ENCODE data around the gene RBFOX2.

RBFOX2 gene

DNA sequence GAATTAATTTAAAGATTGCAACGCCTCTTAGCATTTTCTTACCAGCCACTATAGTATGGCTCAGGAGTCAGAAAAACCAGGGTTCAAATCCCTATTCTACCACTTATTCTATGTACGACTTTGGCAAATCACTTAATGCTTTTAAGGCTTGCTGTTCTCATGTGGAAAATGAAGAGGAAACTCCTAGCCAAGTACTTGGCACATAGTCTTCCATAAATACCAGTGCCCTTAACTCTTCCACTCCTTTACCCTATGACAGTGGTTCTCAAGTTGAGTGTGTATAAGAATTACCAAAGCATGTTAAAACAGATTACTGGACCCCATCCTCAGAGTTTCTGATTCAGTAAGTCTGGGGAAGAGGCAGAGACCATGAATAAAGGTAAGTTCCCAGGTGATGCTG, 107.6 kb downstream of the RBFOX2 start:
- no peak for DNase-seq

DNA sequence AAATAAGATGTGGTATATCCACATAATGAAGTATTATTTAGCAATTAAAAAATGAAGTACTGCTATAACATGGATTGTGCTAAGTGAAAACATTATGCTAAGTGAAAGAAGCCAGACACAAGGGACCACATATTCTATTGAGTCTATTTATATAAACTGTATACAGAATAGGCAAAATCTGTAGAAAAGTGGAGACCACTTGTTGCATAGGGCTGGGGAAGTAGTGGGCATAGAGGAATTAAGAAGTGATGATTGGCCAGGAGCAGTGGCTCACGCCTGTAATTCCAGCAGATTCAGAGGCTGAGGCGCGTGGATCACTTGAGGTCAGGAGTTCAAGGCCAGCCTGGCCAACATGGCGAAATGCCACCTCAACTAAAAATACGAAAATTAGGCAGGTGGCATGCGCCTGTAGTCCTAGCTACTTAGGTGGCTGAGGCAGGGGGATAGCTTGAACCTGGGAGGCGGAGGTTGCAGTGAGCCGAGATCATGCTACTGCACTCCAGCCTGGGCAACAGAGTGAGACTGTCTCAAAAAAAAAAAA, 109.6 kb downstream of the RBFOX2 start:
- no peak for DNase-seq

DNA sequence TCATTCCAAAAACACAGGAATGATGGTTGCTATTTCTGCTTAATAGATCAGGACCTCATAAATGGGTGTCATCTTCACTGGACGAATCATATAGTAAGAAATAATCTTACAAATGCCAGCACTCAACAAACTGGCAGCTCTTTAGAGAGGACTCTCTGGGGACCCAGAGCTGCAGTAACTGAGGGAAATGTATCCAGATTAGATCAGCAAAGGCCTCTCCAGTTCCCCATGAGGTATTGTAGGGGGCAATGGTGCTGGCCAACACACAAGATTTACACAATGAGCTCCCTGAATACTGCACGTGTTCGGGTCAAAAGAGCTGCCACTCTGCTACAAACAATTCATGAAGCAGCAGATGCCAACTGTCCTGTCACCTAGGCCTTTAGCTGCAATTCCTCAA, 110.2 kb downstream of the RBFOX2 start:
- no peak for DNase-seq

DNA sequence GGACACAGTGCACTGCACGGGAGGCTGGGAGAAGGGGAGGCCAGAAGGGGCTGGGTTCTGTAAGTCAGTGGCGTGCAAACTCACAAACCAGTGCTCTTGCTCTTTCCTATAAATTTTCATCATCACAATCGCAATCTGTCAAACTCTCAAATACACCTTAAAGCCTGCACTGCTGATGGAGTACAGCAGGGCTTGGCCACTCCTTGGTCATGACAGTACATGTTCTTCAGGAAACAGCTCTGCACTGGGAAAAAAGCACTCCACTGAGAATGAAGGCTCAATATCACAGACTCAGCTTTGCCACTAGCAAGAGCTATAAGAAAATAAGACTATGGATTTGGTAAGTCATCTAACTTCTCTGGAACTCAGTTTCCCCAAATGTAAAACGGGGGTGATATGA, 111.0 kb downstream of the RBFOX2 start:
- DNase-seq, result no peak

DNA sequence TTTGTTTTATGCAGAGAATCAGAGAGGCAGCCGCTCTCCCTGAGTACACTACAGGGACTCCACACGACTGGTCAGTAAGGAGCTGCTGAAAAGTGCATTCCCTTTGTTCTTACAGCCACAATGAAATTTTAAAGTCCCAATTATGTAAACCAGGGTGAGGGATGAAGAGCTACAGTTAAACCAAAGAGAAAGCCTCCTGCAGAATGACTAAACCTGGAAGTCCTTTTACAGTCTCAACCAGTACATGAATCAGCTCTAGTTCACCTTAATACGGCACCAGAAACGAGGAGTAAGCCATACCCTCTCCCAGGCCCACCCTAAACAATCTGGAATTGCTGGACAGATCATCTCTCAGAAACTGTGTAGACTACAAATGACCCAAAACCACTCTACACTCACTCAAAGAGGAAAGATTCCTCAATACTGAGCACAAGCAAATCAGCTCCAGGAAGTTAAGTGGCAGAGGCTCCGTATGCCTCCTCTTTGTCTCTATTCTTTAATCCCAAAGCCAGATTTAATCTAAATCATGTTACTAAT, 113.1 kb downstream of the RBFOX2 start:
- DNase-seq, result no peak

DNA sequence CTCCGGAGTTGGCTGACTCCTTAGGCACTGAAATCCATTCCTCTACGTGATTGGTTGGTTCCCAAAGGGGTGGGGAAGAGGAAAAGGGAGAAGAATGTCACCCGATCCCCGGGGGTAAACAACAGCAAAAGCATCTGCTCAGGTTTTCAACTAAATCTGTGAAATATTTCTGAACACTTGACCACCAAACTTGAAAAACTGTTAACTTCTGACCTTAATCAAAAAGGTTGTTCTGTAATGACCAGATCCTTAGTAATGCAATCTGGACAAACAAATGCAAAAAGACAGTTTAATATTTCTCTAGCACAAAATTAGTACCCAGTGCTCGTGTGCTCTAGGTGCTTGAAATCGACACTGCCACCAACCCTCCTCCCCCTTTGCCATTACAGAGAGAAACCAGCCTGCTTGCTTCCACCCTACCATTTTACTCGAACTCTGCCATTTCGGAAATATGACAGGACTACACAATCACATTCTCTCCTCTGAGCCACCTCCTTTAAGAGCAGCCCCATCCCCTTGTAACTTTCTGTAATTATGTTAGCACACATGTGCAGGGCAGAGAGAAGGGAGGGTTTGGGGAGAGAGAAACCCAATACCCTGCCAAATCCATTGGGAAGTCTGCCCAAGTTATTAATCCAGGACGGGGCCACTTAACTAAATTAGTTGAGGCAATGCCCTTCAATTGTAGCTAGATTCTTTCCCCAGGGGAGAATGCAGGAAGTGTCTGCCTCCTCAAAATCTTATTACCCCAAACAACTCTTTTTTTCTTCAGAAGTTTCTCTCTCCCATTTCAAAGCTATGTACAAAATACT, 113.8 kb downstream of the RBFOX2 start:
- DNase-seq, result no peak

DNA sequence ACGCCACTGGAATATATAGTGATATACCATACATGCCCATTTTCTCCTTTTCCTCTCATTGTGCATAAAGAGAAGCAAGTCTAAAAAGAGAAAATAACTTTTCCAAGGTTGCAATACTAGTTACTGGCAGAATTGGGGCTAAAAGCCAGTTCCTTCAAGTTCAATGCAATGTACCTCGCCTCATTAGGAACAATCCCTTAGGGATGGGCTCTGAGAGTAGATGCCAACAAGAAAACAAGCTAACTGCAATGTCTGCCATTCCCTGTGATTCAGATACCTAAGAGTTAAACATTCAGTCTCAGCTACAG, 114.3 kb downstream of the RBFOX2 start:
- DNase-seq, result no peak

DNA sequence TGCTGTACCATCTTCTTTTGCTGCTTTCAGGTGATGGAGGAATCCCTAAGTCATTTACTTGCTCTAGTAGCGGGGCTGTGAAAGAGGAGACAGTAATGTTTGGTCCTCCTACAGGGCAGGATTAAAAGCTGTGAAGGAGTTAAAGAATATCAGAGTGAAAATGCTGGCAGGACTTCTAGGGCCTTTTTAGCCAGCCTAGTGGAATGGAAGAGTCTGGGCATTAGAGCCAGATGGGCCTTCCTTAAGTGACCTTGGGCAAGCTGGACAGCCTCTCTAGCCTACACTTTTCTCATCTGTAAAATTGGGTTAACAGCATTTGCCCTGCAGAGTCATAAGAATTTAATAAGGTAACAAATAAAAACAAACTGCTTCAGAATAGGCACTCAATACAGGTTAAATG, 114.7 kb downstream of the RBFOX2 start:
- DNase-seq, result no peak

DNA sequence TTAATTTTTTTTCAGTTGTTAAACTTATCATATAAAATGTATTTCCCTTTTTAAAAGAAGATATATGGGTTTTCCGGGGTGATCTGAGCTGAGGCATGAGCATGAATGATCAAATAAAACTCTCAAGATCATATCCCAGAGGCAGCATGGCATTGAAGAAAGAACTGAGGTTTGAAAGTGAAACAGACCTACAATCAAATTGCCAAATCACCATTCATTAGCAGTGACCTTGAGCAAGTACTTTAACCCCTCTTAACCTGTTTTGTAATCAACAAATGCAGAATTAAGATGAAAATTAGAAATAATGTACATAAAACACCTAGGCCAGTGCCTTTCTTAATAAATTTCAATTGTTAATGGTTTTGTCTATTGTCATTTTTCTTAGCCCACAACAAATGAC, 116.0 kb downstream of the RBFOX2 start:
- no peak for DNase-seq

DNA sequence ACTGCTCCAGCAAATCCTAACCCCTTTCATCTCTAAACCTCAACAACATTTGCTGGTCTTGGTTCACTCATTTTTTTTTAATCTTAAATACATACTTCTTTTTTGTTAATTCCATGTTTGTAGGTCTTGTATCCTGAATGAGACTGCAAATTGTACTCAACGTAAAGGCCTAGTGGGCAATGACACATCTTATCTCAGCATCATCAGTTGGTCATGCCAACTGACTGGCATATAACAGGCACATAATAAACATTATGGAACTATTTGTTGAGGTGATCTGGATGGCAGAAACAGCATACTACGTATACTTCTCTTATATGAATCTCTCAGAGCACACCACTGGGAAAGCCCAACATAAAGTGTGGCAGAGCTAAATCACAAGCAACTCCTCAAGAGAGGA, 116.7 kb downstream of the RBFOX2 start:
- DNase-seq, result no peak

DNA sequence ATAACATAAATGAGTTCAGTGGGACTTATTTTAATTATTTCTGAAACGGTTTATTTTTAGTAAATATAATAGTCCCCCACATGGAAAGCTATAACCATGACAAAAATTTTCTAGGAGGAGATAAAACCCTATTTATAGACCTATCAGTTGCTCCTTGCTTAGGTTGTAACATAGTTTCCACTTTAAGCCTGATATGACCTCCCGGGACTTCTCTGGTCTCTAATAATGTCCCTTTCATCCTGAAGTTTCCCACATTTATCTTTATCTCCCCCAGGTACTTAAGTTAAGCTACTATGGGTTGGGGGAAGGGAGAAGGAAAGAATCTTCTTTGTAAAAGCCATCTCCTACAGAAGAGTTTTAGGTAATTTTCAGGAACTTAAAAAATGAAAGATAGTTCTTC, 117.7 kb downstream of the RBFOX2 start:
- DNase-seq, result no peak

DNA sequence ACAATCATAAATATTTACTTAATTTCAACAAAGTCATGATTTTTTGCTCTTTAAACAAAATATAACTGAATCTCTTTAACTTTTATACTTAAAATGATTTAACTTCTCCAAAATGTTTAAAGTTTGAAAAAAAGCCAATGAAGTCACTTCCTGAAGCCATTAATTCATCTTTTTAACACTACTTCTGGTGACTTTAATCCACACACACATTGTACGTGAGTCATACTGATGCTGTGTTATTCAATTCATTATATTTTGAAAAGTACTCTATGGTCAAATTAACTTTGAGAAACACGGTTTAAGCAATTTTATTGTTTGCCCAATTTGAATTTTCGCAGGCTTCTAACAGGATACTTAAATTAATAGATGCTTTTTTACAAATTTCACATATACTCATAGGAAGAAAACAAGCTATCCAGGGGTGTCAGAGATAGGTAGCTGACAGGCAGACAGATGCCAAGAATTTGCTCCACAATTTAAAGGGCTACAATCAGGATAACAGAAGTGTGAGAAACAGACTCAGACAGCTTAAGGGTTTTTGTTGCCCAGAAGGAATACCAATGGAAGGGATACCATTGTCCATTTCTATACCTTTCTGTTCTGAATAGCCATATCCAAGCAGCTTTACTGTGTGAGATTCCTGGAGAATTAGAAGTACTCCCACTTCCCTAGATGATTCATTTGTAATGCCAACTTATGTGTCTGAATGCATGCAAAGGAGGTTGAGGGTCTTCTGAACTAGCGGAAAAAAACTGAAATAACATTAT, 118.4 kb downstream of the RBFOX2 start:
- DNase-seq, result no peak

DNA sequence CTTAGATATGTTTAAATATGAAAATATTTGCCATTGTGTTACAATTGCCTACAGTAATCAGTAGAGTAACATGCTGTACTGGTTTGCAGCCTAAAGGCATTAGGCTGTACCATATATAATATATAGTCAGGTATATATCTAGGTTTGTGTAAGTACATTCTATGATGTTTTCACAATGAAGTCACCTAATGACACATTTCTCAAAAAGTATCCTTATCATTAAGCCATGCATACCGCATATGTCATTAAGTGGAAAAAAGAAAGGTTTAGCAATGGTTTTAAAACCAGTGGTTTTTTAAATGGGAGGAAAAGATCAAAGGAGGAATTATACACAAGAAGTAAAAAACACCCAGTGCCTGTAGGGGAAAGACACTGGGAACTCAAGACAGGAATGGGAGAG, 122.7 kb downstream of the RBFOX2 start:
- no peak for DNase-seq

DNA sequence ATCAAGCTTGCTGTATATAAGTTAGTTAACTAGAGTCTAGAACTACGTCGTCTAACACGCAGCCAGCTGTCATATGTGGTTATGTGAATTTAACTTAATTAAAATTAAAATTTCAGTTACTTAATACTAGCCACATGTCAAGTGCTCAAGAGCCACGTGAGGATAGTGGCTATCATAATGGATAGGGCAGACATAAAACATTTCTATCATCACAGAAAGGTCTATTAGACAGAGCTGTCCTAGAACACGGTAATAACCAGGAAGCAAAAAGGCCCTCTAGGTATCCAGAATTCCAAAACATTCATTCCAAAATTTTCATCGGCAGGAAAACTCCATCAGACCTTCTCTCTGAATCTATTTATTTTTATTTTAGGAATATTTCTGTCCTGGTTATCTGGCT, 123.9 kb downstream of the RBFOX2 start:
- no peak for DNase-seq

DNA sequence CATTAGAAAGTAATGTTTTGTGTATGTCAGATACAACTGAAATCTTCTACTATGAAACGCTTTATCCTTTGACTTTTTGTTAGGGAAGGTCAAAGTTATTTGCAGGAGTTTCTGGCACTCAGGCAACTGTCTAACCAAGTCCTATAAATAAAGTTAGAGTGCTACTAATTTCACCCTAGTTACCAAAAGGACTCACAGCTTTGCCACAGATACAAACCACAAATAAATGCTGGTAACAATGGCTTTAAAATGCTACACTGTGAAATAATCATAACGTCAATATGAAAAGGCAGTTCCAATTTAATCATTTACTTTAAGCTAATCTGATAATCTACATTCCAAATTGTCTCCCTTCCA, 124.3 kb downstream of the RBFOX2 start:
- no peak for DNase-seq

DNA sequence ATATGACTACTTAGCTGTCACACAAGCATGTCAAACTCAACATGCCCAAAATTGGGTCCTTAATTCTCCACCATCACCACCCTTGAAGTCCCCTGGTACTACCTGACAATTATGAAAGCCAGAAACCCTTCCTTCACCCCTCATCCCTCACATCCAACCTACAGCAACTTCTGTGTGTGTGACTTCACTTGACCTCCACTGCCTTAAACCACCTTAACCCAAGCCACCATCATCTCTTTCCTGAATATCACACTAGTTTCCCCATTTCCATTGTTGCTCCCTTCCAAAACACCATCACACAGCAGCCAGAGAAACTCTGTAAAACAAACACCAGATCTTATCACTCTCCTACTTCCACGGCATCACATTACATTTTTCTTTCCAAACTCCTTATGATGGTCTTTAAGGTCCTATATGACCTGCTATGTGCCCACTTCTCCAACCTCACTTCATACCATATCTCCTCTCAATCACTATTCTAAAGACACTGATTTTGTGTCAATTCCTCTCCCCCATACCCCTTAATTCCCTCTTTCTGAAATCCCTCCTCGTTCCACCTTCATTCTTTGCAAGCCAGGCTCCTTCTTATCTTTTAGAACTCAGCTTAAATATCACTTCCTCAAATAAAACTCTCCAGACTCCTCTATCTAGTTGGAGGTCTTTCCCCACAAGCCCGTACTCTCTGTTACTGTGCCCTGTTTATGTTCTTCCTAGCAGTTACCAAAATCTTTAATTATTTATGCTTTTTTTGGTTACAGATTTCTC, 124.9 kb downstream of the RBFOX2 start:
- DNase-seq, result no peak

DNA sequence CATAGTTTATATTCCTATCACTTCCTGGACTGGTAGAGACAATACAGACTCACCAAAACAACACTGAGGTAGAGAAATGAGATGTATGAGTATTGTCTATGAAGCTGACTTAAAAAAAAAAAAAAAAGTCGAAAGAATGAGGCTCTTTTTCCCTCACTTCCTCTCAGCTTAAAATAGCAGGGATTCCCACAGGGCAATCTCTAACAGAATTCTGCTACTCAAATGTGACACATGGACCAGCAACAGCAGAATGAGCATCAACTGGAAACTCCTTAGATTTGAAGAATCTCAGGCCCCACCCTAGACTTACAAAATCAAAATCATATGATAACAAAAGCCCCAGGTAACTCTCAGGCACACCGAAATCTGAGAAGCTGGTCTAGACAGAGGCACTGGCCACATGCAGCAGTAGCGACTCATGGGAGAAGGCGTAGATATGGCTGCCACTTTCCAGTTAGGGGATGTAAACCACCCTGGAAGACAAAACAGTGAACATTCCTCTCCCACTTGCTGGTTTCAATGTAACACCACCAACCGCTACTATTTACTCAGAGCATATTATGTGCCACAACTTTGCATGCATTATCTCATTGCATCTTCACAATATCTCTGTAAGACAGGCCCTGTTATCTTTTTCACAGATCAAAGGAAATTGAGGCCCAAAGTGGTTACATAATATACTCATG, 128.0 kb downstream of the RBFOX2 start:
- DNase-seq, result no peak

DNA sequence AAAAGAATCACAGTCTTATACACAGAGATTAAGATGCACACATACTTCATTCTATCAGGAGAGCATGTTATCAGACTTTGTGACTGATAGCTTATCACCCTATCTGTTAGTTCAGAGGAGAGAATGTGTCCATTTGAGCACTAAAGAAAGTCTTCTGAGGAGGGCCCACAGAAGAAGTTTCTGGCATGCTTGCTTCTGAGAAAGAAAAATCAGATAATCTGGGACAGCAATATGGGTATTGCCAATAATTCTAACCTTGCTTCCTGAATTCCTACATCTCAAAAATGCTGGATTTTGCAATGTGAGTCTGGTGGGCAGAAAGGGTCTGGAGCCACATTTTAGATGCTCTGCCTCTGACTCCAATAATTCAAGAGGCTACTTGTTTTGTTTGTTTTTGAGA, 128.9 kb downstream of the RBFOX2 start:
- DNase-seq, result no peak

DNA sequence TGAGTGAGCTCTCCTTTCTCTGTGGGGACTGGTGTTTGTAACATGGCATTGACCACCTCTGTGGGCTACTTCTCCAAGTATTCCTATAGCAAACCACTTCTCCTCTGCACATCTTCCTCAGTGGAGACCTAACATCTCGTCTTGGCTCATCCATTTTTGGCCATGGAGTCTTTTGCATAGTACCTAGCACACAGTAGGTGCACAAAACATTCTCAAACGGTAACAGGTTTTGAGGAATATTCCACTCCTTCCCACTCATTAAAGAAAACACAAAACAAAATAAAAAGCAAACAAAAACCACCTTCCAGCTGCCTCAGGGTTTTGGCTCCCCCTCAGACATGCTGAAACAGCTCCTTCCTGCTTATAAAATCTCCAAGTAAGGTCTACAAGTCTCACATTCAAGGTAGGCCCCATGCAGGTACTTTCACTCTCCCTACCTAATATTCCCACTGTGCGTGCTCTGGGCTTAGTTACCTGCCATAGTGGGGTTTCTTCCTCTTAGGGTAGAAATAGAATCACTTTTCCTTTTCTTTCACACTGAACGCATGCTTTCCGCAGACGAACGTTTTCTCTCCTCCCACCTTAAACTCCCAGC, 132.4 kb downstream of the RBFOX2 start:
- no peak for DNase-seq

DNA sequence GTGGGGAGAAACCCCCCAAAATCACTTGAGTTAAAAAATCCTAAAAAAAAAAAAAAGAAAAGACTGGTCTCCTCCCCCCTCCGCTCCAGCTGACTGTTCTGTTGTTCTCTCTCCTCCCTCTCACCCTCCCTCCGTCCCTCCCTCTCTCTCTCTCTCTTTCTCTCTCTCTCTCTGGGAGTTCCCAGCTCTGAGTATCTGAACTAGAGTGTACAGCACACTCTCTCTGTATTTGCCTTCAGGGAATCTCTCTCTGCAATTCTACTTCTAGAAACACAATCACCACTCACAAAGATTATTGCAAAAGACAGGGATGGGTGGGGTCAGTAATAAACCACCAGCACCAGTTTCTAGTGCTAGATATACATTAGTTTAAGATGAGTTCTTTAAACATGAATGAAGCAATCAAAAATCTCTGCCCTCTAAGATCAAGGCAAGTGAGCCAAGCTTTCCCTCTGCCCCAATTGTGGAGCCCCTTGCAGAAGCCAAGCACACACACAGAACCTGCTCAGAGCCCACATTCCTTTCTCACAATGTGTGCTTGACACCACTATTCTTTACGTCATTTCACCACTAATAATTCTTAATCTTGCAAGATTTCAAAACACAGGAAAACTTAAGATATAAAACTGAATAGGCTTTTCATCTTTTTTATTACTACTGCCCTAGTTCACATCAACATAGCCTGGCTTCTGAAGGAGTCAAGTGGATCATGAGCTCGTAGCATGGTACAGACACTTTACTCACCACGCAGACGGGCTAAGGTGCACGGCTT, 133.5 kb downstream of the RBFOX2 start:
- no peak for DNase-seq

DNA sequence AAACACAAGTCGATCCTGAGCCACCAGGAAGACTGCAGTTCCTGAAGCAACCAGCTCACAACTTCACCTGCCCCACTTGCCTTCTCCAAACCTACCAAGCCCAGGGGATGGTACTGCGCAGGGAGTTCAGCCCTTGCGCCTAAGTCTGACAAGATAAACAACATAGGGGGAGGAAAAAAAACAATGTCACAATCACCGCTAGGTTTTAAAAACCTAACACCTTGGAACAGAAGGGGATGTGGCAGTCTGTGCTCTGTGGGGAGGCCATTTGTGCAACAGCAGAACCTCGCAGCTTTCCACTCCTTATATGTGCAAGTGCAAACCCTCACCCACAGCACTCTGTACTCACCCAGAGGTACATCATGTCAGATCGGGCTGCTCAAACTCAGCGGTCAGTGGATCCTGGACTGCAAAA, 134.2 kb downstream of the RBFOX2 start:
- no peak for DNase-seq

DNA sequence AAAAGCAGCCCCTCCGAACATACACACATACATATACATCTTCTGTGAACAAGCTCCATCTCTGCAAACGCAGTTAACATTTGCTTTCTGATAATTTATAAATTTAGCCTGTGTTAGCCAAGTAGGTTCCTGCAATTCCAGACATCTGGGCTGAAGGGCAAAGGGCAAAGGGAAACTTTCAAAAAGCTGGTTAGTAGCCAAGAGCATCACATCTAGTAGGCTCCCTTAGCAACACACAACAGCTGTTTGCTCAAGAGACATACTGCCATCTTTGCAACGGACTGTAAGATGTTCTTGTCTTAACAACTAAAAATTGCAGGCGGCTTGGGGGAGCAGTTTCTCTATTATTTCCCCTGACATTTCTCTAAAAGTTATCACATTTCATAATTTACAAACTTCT, 134.9 kb downstream of the RBFOX2 start:
- no peak for DNase-seq
